Measurements from ENCODE around the gene PLCG1. TPM values are rescaled to one million over a fixed set of nuclear protein-coding genes. Genes with fewer than 3 reads are reported as not detected.
A peak's percentile ranks its signal among the peaks of the same experiment; 100 is the strongest.

PLCG1 gene
- total and polyA plus RNA-seq, 2 of the 8 experiments (the other 6 are each of a cell fraction or from before 2014, with no cell fraction given) = 103 to 154 TPM

GRCh38 chr20:41181567-41181966, 44.2 kb downstream of the PLCG1 start:
- no peak overlapping the region for H4K91ac ChIP-seq (replicated peaks; ENCODE audit: insufficient read length, low read length)
- FAIRE-seq = no peak

More at GRCh38 chr20:41181567-41181966, 44.2 kb downstream of the PLCG1 start:
- 86% methylated on average over 3 of the region's 3 CpGs; no CpG with 5 or more reads in 1 of the 2 experiments for WGBS, 2 experiments (ENCODE audit: extremely low coverage in 1 of 2, insufficient coverage in 1 of 2, insufficient read length in 1 of 2, insufficient replicate concordance in 2 of 2, low coverage in 1 of 2, low lambda C conversion rate in 2 of 2, missing lambda C conversion rate in 1 of 2)
- ChIA-PET POLR2A (ENCODE audit: partially characterized antibody) (interaction anchor here (0.9 to 2.8 kb wide), 5 partner anchors 8 to 55 kb away, joined by 3 to 23 read pairs (median 4); no protein-coding TSS in a partner anchor), CTCF (ENCODE audit: partially characterized antibody) (interaction anchor here (0.6 to 6.2 kb wide), 5 partner anchors 8 to 184 kb away, joined by 3 to 25 read pairs (median 4); partner anchors contain the start of gene LPIN3)
- Histone ChIP-seq H4K5ac (ENCODE audit: insufficient read length, low read depth, low read length) (no peak overlapping the region), H3K79me2 (ENCODE audit: control insufficient read depth in 1 of 2, insufficient read depth in 2 of 2, low read length in 2 of 2) (no peaks in the 10 kb centered on the region), H3K14ac (ENCODE audit: insufficient read length) (no peak overlapping the region), H3K23me2 (ENCODE audit: low read depth, low read length) (no peaks in the 10 kb centered on the region), H3K9ac (replicated peaks in 1 of 4; ENCODE audit: extremely low read depth in 1 of 4, low read depth in 3 of 4, low read length in 3 of 4) (no peak overlapping the region), H2BK20ac (ENCODE audit: low read length) (no peak overlapping the region), H2BK120ac (replicated peaks; ENCODE audit: low read depth, low read length) (no peak overlapping the region), H3K9me3 (ENCODE audit: insufficient read depth in 2 of 2, low read depth in 1 of 2, low read length in 1 of 2) (no peaks in the 10 kb centered on the region), H3K79me1 (ENCODE audit: low read depth, low read length) (no peaks in the 10 kb centered on the region), H2AK5ac (ENCODE audit: low read depth, low read length) (no peak overlapping the region), H3K4me2 (ENCODE audit: insufficient read depth in 1 of 2, low read depth in 2 of 2, low read length in 2 of 2) (no peak overlapping the region), H3K27ac (ENCODE audit: low read depth, low read length) (no peak overlapping the region), H2BK15ac (ENCODE audit: low read length) (no peak overlapping the region), H2AFZ (ENCODE audit: low read length) (no peak overlapping the region), H4K8ac (ENCODE audit: extremely low read depth, insufficient read depth, low read length) (no peak overlapping the region), H3K56ac (replicated peaks; ENCODE audit: insufficient read length, low read depth, low read length) (no peak overlapping the region), H4K20me1 (replicated peaks in 1 of 2; ENCODE audit: control insufficient read depth in 1 of 2, insufficient read depth in 2 of 2, low read length in 2 of 2) (no peaks in the 10 kb centered on the region), H3K4ac (replicated peaks; ENCODE audit: insufficient read length, low read depth, low read length) (no peak overlapping the region), H3K36me3 (ENCODE audit: control insufficient read depth in 2 of 4, insufficient read depth in 4 of 4, low read length in 3 of 4) (peaks cover 1 to 10% (median 6%) of the 10 kb centered on the region in 4 experiments; a peak in 5 of 8 replicates), H3K27me3 (replicated peaks in 1 of 4; ENCODE audit: control insufficient read depth in 3 of 4, extremely low read depth in 1 of 4, insufficient read depth in 3 of 4, low read length in 3 of 4) (no peaks in the 10 kb centered on the region), H2BK5ac (ENCODE audit: low read depth, low read length) (no peak overlapping the region), H2BK12ac (ENCODE audit: low read depth, low read length) (no peak overlapping the region), H3K18ac (ENCODE audit: extremely low read depth, low read length) (no peak overlapping the region), H3K4me1 (replicated peaks in 1 of 4; ENCODE audit: control insufficient read depth in 3 of 4, insufficient read depth in 4 of 4, low read length in 3 of 4) (peaks cover 0 to 4% (median 0%) of the 10 kb centered on the region in 4 experiments; a peak in 1 of 7 replicates), H3K23ac (ENCODE audit: insufficient read length) (no peak overlapping the region), H3K4me3 (ENCODE audit: extremely low read depth in 1 of 4, insufficient read depth in 2 of 4, low read depth in 3 of 4, low read length in 4 of 4) (no peak overlapping the region)
- no peak for TF ChIP-seq RAD21 (IDR thresholded peaks at IDR 0.05 in 1 of 2, conservative IDR thresholded peaks at IDR 0.05 in 1 of 2; ENCODE audit: low read depth in 2 of 2, low read length in 2 of 2)
- TF ChIP-seq SP2 (IDR thresholded peaks at IDR 0.05; ENCODE audit: low read length) = no peak
- TF ChIP-seq TAF1 (IDR thresholded peaks at IDR 0.05; ENCODE audit: low read depth, low read length) = no peak
- TF ChIP-seq RFX5 (IDR thresholded peaks at IDR 0.05; ENCODE audit: borderline replicate concordance, low read depth, low read length) = no peak
- TF ChIP-seq ASH2L (IDR thresholded peaks at IDR 0.05; ENCODE audit: low read length) = no peak
- no peak for TF ChIP-seq BRCA1 (IDR thresholded peaks at IDR 0.05; ENCODE audit: low read depth, low read length)
- peak in 1 of 2 experiments; percentile 44 for DNase-seq (ENCODE audit: low read depth in 1 of 2, low spot score in 2 of 2)
